Activated CD4-positive, alpha-beta T cell treated with anti-CD3 and anti-CD28 coated beads, Interleukin-2, amount 50 U/mL, for 24 hours (primary cell): ENCODE results near the gene PKN1.
"Not testable (repeated sequence)": the region's sequence is repeated elsewhere in the genome, so short reads cannot be mapped to it uniquely, and the experiment has no call there.

Experiments used
- DNase-seq, 2 donors: peaks; one replicate each; pipeline ENCODE4 v3.0.0-alpha.2; 2020; ENCODE audit warnings: low read depth in 1 of 2, low spot score in 1 of 2

Gene PKN1

DNA sequence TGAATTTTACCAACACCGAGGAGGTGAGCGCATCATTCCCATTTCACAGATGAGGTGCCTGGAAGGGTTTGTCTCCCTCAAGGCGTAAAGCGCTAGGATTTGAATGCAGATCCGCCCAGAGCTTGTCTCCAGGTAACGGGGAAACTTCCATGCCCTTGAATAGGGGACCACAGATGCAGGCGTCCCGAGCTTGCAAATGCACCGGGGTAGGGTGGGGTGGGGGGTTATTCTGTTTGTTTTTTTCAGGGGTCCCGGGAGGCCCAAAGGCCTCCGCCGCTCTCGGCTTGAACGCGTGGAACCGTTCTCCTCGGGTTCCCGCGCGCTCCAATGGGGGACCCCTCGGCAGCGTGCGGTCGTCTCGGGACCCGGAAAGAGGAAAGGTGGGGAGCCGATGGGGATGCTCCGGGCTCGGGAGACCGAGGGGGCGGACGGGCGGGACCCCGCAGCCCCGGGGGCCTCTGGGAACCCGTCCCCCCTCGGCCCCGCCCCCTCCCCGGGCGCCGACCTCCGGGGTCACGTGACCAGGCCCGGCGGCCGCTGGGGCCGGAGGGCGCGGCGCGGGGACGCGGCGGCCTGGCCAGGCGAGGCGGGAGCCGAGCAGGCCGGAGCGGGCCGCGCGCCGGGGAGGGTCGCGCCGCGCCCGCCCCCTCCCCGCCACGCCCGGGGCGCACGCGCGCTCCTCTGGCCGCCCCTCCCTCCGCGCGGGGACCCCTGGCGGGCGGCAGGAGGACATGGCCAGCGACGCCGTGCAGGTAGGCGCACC lies at the start of gene PKN1:
TSS of gene PKN1 (plus strand) at position 516 of the 763 bp plus-strand sequence. CDS start at position 732, 216 bp downstream.
- DNase-seq, result no peak

DNA sequence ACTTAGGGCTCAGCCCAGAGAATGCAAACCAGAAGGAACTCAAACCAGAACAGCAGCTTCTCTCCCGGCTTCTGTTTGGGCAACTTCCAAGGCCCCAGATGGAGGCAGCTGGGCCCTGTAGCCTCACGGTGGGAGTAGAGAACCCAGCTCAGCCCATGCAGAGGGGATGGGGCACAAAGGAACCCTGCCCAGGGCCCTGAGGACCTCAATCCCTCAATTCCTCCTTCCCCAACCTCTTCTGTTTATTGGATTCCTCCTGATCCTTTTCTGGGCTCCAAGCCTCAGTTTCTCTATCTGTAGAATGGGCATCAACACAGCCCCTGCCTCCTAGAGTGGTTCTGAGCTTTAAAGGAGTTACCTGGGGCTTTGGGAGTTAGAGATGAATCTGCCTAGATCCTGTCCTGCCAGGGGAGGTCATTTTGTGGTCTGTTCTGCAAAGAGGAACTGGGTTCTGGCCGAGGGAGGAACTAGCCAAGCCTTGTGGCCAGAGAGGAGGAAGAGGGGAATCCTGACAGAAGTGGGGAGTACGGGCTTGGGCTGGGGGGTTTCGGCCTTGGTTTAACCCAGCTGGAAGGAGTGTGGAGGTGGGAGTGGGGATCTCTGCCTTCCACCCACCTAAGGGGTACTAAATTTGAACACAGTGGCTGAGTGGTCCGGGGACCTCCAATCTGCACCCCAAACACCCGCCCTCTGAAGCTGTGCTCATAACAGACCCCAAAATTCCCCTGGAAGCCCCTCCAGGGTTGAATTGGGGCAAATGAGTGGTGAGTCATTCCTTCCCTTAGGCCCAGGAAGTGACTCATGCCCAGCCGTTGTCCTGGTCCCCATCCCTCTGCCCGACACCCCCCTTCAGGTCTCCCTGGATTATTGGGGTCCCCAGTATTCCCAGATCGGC lies 49.2 kb upstream of the PKN1 start:
- DNase-seq, result peak in 1 of 2 donors; percentile 61

DNA sequence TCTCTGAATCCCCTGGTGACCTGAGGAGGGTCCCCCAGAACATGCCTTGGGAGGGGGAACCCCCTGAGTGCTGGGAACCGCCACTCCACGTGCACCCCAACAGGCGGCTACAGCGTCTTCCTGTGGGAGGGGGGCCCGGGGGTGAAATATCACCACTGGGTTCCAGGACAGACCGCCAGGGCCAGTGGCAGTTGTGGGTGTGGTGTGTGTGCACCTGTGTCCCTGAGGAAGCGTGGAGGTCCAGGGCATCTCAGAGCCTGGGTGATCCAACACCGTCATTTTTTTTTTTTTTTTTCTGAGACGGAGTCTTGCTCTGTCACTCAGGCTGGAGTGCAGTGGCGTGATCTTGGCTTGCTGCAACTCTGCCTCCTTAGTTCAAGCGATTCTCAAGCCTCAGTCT lies 47.6 kb upstream of the PKN1 start:
- no peak for DNase-seq

DNA sequence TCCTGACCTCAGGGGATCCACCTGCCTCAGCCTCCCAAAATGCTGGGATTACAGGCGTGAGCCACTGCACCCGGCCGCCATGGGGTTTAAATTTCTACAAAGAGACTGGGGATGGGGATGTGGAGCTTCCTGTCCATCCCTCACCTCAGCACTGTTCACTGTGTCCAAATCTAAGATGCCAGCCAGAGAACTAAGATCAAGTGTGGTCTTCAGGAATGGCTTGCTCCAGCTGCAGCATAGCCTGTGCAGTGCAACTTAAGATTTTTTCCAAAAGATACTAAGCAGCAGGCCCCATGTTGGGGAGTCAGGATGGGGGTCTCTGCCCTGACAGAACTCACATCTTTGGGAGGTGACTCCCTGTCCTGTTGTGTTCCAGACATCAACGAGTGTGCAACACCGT lies 42.6 kb upstream of the PKN1 start:
- no peak for DNase-seq

DNA sequence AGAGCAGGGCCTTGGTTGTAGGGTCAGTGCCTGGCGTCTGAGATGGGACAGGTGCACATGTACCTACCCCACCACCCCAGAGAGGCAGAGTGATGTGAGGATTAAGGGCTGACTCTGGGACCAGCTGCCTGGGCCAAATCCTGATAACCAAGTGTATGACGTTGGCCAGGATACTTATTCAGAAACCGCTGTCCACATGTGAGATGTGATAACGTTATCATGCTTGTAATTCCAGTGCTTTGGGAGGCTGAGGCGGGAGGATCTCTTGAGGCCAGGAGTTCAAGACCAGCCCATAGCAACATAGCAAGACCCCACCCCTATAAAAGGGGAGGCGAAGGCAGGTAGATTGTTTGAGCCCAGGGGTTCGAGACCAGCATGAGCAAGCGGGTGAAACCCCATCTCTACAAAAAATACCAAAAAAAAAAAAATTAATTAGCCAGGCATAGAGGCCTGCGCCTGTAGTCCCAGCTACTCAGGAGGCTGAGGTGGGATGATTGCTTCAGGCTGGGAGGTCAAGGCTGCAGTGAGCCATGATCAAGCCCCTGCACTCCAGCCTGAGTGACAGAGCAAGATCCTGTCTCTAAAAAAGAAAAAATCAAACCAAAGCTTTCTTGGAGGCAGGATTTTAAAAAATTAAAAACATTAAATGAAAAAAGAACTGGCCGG lies 41.8 kb upstream of the PKN1 start:
- no peak for DNase-seq

DNA sequence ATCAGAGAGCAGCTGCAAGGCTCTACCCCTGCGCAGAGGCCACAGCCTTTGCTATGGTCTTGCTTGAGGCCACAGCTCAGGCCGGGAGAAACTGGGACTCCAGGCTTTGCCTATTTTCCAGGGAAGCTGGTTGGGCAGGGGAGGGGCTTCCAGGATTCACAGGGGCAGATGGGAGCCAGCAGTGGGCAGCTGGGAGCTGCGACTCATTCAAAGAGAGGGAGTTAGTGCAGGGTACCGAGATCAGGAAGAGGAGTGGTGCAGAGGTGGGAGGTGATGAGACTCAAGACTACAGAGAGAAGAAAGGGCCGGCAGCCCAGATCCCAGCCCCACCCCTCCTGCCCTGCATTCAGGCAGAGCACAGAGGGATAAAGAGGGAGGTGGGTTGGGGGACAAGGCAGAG lies 39.8 kb upstream of the PKN1 start:
- DNase-seq, result no peak

DNA sequence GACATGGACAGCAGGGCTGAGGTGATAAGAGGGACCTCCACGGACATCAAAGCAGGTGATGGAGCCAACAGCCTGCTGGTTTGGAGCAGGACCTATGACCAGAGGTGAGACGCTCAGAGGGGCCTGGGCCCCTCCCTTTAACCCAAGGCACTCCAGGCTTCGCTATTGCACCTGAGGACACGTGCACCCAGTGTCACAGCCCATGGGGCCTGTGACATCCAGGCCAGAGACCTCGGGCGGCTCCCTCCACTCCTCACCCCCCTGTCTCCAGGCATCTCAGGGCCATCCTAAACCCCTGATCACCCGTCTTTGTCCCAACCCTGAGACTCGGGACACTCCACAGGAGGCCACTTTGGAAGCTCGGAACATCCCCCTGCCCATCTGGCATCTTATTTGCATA lies 38.9 kb upstream of the PKN1 start:
- DNase-seq, result no peak

DNA sequence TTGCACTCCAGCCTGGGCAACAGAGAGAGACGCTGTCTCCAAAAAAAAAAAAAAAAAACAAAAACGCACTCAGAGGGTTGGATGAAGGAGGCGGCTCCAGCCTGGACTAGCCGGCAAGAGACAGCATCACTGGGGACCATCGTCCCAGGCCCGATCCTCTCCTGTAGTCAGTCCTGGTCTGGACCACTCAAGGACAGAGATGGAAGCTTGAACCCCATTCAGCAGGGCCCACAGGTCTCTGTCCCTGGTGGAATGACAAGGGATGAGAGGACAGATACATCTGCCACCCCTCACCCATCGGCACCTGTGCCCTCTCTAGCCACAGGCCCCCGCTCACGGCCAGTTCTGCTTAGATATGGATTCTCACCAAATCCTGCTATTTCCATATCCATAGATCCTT lies 37.8 kb upstream of the PKN1 start:
- no peak for DNase-seq

DNA sequence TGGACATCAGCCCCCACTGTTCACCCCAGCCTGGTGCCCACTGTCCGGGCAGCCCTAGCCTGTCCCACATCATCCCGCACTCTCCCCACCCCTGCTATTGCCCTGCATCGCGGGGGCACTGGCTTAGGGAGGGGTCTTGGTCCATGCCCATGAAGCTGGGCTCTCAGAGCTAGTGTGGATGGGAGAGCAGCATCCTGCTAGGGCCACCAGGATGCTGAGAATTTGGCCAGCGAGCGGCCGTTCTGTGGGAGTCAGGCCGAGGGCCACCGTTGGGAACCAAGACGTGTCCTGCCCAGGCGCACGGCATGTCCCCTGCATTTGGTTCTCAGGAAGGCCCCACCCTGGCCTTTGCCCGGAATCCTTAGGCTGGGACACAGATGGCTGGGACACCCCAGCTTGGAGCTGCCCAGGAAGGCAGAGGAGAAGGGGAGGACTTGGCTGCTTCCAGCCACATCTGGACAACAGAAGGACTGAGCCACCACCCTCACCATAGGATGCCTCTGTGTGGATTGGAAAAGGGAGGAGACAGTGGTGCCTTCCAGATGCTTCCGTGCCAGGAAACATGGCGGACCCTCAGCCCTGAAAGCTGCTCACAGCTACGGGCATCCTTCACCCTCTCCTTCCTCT lies 37.3 kb upstream of the PKN1 start:
- no peak for DNase-seq

DNA sequence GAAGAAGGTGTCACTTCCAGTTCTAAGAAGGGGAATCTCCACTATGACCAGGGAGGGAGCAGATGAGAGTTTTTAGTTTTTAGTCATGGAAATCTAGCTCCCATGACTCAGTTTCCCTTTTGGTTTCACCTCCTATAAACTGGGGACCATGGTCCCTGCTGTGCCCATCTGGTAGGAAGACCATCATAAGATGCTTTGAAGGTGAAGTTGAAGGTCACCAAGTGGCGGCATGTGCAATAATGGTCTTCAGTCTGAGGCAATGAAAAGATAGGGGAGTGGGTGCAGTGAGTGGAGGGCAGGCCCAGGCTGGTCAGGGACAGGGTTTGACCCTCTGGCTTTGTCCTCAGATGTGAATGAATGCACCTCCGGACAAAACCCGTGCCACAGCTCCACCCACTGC lies 36.4 kb upstream of the PKN1 start:
- DNase-seq, result not testable (repeated sequence)

DNA sequence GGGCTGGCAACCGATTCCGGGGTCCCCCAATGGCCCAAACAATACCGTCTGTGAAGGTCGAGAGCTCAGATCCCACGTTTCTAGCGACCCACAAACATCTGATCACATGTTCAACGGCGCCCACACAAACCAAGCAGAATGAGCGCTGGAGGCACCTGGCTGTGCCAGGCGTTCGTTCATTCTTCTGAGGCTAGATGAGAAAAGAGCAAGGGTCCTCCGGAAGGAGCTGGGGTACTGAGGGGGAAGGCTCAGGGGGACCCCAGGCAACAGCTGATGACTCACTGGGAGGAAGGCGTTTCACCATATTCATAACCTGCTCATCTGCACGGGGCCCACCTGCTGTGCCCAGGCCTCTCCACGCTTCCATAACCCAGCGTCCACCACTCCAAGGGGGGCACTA lies 35.9 kb upstream of the PKN1 start:
- DNase-seq, result not testable (repeated sequence)

DNA sequence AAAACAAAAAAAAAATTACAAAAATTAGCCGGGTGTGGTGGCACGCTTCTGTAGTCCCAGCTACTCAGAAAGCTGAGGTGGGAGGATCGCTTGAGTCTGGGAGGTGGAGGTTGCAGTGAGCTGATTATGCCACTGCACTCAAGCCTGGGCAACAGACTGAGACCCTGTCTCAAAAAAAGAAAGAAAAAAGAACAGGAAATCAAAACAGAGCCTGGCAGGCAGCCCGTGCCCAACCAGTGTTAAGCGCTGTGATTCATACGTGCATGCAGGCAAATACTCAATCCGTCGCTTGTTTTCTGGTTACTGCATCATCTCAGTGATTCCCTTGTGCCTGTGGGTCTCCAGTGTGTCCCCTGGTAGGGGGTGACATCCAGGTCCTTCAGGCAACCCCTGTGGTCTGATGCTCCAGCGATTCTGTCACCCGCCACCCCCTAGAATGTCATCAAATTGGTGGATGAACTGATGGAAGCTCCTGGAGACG lies 32.1 kb upstream of the PKN1 start:
- DNase-seq, result no peak

DNA sequence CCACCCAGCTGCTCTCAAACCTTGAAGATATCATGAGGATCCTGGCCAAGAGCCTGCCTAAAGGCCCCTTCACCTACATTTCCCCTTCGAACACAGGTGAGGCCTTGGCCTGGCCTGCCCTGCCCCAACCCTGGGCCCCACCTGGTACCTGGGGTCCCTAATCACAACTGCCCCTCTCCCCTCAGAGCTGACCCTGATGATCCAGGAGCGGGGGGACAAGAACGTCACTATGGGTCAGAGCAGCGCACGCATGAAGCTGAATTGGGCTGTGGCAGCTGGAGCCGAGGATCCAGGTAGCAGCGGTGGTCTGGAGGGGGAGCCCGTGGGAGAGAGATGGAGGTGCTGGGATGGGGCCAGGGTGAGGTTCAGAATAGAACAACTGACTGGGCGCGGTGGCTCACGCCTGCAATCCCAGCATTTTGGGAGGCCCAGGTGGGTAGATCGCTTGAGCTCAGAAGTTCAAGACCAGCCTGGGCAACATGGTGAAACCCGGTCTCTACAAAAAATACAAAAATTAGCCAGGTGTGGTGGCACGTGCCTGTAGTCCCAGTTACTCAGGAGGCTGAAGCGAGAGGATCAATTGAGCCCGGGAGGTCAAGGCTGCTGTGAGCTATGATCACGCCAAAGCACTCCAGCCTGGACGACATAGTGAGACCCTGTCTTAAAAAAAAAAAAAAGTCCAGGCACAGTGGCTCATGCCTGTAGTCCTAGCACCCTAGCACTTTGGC lies 31.5 kb upstream of the PKN1 start:
- DNase-seq, result no peak

DNA sequence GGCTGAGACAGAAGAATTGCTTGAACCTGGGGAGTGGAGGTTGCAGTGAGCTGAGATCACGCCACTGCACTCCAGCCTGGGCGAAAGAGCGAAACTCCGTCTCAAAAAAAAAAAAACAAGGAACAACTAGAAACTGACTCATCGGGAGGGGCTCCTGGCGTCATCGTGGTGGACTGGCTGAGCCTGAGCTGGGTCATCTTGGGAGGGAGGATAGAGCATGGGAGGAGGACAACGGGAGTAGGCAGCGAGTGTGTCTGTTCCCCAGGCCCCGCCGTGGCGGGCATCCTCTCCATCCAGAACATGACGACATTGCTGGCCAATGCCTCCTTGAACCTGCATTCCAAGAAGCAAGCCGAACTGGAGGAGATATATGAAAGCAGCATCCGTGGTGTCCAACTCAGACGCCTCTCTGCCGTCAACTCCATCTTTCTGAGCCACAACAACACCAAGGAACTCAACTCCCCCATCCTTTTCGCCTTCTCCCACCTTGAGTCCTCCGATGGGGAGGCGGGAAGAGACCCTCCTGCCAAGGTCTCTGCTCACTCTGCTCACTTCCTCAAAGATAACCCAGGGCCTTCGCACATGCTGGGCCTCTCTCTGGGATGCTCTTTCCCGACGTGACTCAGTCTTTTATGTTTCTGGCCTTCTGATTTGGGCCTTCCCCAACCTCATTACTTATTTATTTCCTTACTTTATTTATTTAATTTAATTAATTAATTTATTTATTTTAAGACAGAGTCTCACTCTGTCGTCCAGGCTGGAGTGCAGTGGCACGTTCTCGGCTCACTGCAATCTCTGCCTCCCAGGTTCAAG lies 30.6 kb upstream of the PKN1 start:
- no peak for DNase-seq

DNA sequence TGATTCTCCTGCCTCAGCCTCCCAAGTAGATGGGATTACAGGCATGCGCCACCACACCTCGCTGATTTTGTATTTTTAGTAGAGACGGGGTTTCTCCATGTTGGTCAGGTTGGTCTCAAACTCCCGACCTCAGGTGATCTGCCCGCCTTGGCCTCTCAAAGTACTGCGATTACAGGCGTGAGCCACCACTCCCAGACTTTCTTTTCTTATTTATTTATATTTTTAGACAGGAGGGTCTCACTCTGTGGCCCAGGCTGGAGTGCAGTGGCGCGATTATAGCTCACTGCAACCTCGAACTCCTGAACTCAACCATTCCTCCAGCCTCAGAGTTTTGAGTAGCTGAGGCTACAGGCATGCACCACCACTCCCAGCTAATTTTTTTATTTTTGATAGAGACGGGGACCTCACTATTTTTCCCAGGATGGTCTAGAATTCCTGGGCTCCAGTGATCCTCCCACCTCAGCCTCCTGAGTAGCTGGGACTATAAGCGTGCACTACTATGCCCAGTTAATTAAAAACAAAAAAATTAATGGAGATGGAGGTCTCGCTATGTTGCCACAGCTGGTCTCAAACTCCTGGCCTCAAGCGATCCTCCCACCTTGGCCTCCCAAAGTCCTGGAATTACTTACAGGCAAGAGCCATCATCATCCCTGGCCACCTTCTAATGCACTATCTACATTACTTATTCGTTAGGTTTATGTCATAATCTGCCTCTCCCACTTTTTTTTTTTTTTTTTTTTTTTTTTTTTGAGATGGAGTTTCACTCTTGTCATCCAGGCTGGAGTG lies 29.8 kb upstream of the PKN1 start:
- not testable (repeated sequence) for DNase-seq

DNA sequence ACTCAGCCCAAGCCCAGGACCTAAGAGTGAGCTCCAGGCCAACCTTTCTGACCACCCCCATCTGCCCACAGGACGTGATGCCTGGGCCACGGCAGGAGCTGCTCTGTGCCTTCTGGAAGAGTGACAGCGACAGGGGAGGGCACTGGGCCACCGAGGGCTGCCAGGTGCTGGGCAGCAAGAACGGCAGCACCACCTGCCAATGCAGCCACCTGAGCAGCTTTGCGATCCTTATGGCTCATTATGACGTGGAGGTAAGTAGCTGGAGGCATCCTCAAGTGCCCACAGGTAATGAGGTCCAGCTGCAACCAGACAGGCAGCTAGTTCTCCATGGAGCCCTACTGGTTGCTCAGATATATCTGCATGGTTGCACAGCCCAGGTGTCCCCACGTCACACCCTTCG lies 28.8 kb upstream of the PKN1 start:
- no peak for DNase-seq

DNA sequence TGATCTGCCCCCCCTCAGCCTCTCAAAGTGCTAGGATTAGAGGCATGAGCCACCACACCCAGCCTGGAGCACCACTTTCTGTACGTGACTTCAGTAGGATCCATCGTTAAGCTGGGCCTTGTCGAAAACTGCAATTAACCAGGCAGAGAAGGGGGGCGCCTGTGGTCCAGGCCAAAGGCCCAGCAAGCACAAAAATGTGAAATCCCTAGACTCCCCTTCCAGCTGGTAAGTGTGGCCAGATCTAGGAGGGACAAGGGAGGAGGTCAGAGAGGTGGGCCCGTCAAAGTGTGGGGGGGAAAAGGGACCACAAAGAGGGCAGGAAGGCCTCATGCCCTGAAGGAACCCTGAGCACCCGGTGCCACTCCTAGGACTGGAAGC lies 27.7 kb upstream of the PKN1 start:
- no peak for DNase-seq

DNA sequence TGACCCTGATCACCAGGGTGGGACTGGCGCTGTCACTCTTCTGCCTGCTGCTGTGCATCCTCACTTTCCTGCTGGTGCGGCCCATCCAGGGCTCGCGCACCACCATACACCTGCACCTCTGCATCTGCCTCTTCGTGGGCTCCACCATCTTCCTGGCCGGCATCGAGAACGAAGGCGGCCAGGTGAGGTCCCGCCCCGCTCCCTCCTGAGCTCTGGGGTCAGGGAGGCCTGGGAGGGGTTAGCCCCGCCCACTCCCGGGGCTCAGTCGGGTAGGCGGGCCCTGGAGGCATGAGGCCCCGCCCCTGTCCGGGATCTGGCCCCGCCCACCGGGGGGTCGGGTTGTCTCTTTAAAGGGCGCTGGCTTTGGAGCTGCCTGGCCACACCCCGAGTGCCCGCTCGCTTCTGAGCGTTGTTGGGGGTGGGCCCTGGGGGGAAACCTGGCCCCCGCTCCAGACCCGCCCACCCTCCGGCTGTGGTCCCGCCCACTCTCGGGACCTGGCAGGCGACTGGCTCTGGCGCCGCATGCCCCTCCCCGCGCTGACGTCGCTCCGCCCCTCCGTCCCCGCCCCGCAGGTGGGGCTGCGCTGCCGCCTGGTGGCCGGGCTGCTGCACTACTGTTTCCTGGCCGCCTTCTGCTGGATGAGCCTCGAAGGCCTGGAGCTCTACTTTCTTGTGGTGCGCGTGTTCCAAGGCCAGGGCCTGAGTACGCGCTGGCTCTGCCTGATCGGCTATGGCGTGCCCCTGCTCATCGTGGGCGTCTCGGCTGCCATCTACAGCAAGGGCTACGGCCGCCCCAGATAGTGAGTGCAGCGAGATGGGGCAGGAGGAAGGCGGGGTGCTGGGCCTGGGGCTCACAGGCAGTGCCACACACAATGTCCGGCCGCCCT lies 27.1 kb upstream of the PKN1 start:
- DNase-seq, result peak; percentile 83 to 89
